Mucosa of descending colon (tissue), 3 donors: ENCODE measurements around the gene STK16. TPM values are rescaled to one million over a fixed set of nuclear protein-coding genes. Genes with fewer than 3 reads are reported as not detected.

Experiments used
- ATAC-seq: fragments of 200-7000 bp; cut with Tn5 transposase; one replicate; pipeline ENCODE4 v1.9.1; 2020; ENCODE audit warnings: mild to moderate bottlenecking, moderate library complexity
- DNase-seq, 3 donors: peaks; one replicate each; pipeline ENCODE4 v3.0.0-alpha.2; 2020
- H3K36me3 ChIP-seq: fragments of 200-600 bp; one replicate; pipeline ENCODE4 v1.8.0; 2021; ENCODE audit warnings: low read depth, mild to moderate bottlenecking
- H3K4me1 ChIP-seq: fragments of 200-600 bp; one replicate; pipeline ENCODE4 v1.8.0; 2021; ENCODE audit warnings: low read depth, mild to moderate bottlenecking
- H3K4me3 ChIP-seq: fragments of 200-600 bp; one replicate; pipeline ENCODE4 v1.8.0; 2021; ENCODE audit warnings: mild to moderate bottlenecking
- H3K9me3 ChIP-seq: fragments of 200-600 bp; one replicate; pipeline ENCODE4 v1.8.0; 2021; ENCODE audit warnings: mild to moderate bottlenecking
- intact Hi-C, 2 donors: fragments of 100-400 bp; cut with DNase I in 1 of 2; cut with micrococcal nuclease in 1 of 2; formaldehyde crosslinking; loops; one replicate each; pipeline versions ENCODE4 v1.11.0 to v1.11.1; 2022; cut with DNase I, micrococcal nuclease
- total RNA-seq, 3 donors: library from RNA; stranded (reverse); fragmentation: NEBNext Ultra II Directional in 2 of 3; extraction: Animal tissue kit (Norgen Biotek cat#: 25700) in 2 of 3; gene quantifications; one replicate each; pipeline versions ENCODE4 v1.2.1 to v1.2.4, GENCODE V29; 2021 to 2023
- TF ChIP-seq, protein P1 (sequence below): fragments of 200-600 bp; IDR thresholded peaks from one replicate; pipeline ENCODE4 v1.8.0; 2022; ENCODE audit warnings: antibody characterized with exemption, mild to moderate bottlenecking
- donor health status: DM: no; HTN: no; CAD: no; lungs with moderate emphysema.
- donor health status: DM: no; HTN: no; CAD: no.
- donor health status: DM: no; HTN: yes; CAD: no.

STK16 gene
- total RNA-seq, 3 donors from 2014 or later, result 29.7 to 37.3 (median 32.7) TPM

GRCh38 chr2:219213486-219214071, 31.7 kb upstream of the STK16 start:
- TF ChIP-seq, protein P1, sequence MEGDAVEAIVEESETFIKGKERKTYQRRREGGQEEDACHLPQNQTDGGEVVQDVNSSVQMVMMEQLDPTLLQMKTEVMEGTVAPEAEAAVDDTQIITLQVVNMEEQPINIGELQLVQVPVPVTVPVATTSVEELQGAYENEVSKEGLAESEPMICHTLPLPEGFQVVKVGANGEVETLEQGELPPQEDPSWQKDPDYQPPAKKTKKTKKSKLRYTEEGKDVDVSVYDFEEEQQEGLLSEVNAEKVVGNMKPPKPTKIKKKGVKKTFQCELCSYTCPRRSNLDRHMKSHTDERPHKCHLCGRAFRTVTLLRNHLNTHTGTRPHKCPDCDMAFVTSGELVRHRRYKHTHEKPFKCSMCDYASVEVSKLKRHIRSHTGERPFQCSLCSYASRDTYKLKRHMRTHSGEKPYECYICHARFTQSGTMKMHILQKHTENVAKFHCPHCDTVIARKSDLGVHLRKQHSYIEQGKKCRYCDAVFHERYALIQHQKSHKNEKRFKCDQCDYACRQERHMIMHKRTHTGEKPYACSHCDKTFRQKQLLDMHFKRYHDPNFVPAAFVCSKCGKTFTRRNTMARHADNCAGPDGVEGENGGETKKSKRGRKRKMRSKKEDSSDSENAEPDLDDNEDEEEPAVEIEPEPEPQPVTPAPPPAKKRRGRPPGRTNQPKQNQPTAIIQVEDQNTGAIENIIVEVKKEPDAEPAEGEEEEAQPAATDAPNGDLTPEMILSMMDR, result no peak
- Histone ChIP-seq H3K4me3 (no peak overlapping the region), H3K9me3 (no peaks in the 10 kb centered on the region), H3K4me1 (peaks cover 16% of the 10 kb centered on the region), H3K36me3 (no peaks in the 10 kb centered on the region)
- intact Hi-C loops, result loop anchor here in 1 of 2 donors (10.0 kb wide), 1 partner anchor 49 kb away; the partner anchor contains the start of gene NHEJ1
- no peak for ATAC-seq
- DNase-seq, result no peak

GRCh38 chr2:219214141-219214540, 31.1 kb upstream of the STK16 start:
- no peak for DNase-seq
- H3K4me3 ChIP-seq, result no peak overlapping the region
- intact Hi-C loops, result loop anchor here in 1 of 2 donors (10.0 kb wide), 1 partner anchor 49 kb away; the partner anchor contains the start of gene NHEJ1
- TF ChIP-seq, protein P1, result no peak
- H3K9me3 ChIP-seq, result no peaks in the 10 kb centered on the region
- H3K36me3 ChIP-seq, result no peaks in the 10 kb centered on the region
- H3K4me1 ChIP-seq, result peaks cover 21% of the 10 kb centered on the region
- ATAC-seq, result no peak

GRCh38 chr2:219214786-219215185, 30.5 kb upstream of the STK16 start:
- Histone ChIP-seq H3K9me3 (no peaks in the 10 kb centered on the region), H3K4me3 (no peak overlapping the region), H3K36me3 (no peaks in the 10 kb centered on the region), H3K4me1 (peaks cover 26% of the 10 kb centered on the region)
- intact Hi-C loops, result loop anchor here in 1 of 2 donors (10.0 kb wide), 1 partner anchor 50 kb away; the partner anchor contains the start of gene NHEJ1
- DNase-seq (no peak), ATAC-seq (no peak)
- TF ChIP-seq, protein P1, result no peak

- H3K4me1 ChIP-seq, result peaks cover 26% of the 10 kb centered on the region
- H3K4me3 ChIP-seq, result no peak overlapping the region
- no peak for DNase-seq
- TF ChIP-seq, protein P1, result no peak
- intact Hi-C loops, result loop anchor here in 1 of 2 donors (10.0 kb wide), 1 partner anchor 51 kb away; the partner anchor contains the start of gene NHEJ1
- no peaks in the 10 kb centered on the region for H3K9me3 ChIP-seq
- no peaks in the 10 kb centered on the region for H3K36me3 ChIP-seq
- ATAC-seq, result no peak
Observed at GRCh38 chr2:219215871-219216534, 29.3 kb upstream of the STK16 start.

GRCh38 chr2:219216535-219216915, 28.8 kb upstream of the STK16 start:
- H3K4me1 ChIP-seq, result peaks cover 26% of the 10 kb centered on the region
- no peak for ATAC-seq
- no peaks in the 10 kb centered on the region for H3K36me3 ChIP-seq
- TF ChIP-seq, protein P1, result no peak
- H3K4me3 ChIP-seq, result no peak overlapping the region
- intact Hi-C loops, result loop anchor here in 1 of 2 donors (10.0 kb wide), 1 partner anchor 52 kb away; the partner anchor contains the start of gene NHEJ1
- H3K9me3 ChIP-seq, result no peaks in the 10 kb centered on the region
- no peak for DNase-seq
